GF-D8 (cell line): ENCODE results near the gene RELCH.
A peak's percentile ranks its signal among the peaks of the same experiment; 100 is the strongest.

Experiments
- DNase-seq: peaks from one replicate; lab custom pipeline; 2025; lab: John Stamatoyannopoulos, UW

RELCH gene

GRCh38 chr18:62262061-62262460 lies 75.0 kb downstream of the RELCH start:
- DNase-seq, result no peak

DNA sequence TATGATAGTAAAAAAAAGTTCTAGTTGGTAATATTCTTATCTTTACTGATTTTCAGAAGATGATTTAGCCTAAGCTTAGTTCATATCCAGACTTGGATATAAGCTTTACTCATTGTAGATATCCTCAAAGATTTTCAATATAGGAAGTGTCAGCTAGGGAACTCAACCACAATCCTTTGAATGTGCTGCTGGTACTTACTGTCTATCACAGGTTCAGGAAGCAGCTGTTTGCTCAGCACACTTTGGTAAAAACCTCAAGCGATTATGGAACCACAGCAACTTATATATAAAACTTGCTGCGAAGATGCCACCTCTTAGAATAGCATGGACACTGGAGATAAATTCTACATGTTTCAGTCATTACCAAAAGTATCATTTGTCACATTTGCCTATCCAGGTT lies 77.9 kb downstream of the RELCH start:
- DNase-seq, result peak; percentile 92

DNA sequence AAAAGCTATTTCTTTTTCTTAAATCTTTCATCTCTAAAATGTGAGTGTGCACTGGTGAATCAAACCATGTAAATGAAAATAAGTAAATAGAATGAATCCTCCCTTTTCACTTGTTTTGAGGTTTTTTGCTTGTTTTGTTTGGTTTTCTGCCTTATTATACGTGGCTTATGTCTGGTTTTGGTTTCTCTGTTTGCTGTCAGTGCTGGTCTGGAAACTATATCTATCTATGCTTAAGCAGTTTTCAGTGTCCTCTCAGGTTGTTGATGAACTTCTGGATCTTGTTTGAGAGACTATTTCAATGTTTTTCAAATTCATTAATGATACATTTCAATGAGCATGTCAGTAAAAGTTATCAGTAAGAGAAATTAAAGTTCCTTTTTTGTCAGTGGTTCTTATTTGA lies 90.0 kb downstream of the RELCH start:
- DNase-seq, result no peak

- no peak for DNase-seq
Observed at GRCh38 chr18:62279561-62279960, 92.5 kb downstream of the RELCH start.

DNA sequence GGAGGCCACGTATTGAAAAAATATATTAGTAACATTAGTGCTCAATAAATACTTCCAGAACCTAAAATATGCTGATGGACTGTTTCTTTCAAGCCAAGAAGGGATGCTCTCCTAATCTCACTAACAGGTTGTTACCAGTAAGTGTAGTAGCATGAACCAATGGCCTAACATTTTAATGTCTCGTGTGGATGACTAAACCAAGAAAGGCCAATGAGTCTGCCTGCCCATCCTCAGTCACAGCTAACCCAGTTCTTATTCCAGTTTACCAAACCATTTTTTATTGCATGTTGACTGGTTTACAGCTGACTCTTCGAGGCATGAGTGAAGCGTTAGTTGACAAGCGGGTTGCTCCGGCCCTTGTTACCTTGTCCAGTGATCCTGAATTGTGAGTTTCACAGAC lies 93.0 kb downstream of the RELCH start:
- DNase-seq, result no peak

DNA sequence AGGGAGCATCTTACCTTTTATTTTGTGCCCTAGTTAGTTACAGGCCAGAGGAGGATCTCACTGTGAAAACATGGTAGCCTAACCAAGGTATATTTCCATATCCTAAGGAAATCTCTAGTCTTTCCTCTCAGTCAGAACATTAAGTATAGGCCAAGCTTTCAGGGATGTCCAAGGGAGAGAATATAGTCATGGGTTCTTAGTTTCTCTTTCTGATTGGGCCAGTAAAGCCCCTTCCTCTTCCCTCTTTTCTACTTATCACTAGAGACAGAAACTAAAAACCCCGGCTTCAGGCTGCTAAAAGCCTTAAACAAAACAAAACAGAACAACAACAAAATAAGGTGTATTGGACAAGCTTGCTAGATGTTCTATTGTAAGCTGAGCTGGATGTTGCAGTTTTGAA lies 93.7 kb downstream of the RELCH start:
- DNase-seq, result no peak

GRCh38 chr18:62281684-62282083 lies 94.6 kb downstream of the RELCH start:
- DNase-seq, result no peak

DNA sequence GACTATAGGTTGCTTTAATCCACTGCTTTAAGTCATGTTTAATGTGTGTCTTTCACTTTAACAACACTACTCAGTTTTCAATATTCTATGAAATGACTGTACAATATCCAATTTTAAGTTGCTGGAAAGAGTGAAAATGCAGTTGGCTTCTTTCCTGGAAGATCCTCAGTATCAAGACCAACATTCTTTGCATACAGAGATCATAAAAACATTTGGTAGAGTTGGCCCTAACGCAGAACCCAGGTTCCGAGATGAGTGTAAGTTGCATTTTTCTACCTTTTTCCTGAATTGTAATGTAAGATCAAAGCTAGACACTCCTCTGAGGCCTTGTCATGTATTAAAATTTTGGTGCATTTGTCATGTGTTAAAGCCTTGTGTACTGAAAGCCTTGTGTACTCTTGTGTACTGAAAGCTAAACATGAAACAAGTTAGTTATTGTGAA lies 95.2 kb downstream of the RELCH start:
- no peak for DNase-seq

DNA sequence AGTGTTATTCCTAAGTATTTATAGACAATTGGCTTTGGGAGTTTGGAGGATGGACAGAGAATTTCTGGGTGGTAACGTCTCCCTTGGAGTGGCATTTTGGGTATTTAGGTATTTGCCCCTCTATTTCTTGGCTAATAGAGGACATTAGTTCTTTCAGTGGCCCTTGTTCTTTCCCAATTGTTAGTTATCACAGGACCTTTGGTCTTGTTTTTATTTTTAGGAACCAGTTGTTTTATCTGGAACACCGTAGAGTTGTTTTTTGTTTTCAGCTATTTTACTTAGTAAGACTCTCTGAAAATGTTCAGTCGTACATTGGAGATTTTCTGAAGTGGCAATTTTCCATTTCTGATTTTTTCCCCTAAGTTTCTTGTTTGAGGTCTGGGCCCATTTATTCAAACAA lies 97.6 kb downstream of the RELCH start:
- no peak for DNase-seq

- no peak for DNase-seq
Observed at GRCh38 chr18:62285281-62285680, 98.2 kb downstream of the RELCH start.

DNA sequence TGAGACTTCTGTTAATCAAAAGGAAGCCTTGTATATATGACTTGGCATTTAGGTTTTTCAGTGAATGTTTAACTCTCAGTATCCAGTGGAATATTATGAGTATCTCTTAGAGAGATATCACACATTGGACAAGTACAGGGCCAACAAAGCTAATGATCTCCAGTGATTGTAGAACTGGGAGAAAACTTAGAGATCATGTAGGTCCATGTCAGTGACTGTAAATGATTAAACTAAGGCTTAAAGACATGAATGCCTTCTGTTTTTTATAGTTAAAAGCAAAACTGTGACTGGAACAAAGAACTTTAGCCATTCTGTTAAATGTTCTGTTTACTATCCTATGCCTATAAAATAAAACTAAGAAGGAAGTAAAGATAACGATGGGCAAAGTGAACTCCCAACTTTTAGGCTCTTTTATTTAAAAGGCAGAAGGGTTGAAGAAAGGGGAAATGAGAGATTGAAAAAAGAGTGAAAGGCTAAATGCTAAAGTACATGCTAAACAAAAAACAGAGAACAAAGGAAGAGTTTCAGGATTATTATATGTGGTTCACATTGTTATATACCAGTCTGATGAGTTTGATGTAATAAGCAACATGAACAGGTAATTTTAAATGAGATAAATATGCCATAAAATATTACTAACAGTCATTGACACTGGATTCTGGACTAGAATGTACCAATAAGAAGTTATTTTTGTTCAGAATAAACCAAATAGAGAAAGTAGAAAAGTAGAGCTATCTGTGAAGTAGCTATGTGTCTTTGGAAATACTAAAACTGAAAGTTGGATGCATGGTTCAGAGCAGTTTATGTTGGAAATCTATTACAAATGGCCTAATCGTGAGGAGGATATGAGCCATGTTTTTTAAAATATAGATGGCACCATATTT lies 101.0 kb downstream of the RELCH start:
- no peak for DNase-seq

DNA sequence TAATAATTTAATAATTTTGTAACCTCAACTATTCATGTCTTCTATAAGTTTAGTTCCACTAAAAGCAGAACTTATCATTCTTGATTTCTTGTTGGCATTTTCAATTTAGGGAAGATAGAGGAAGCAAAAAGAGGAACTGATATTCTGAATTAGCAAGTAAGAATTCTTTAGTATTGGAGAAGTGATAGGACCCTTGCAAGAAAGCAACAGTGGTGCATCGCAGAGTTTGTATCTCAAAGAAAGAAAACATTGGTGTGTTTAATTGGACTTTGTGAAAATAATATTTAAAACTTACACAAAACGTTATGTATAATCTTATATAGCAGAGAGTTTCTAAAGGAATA lies 101.6 kb downstream of the RELCH start:
- peak; percentile 78 for DNase-seq

GRCh38 chr18:62289047-62289446 lies 102.0 kb downstream of the RELCH start:
- no peak for DNase-seq

DNA sequence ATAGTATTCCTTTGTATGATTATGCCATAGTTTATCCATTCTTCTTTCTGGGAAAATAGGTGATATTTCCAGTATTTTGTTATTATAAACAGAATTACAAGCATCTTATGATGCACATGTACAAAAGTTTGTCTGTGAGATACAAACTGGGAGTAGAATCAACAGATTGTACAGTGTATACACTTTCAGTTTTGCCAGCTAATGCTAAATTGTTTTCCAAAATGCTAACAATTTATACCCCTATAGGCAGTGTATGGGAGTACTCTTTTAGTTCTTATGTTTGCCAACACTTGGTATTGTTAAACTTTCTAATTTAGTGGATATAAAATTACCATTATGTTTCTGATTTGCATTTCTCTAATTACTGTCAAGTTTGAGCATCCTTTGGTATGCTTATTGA lies 107.0 kb downstream of the RELCH start:
- no peak for DNase-seq

DNA sequence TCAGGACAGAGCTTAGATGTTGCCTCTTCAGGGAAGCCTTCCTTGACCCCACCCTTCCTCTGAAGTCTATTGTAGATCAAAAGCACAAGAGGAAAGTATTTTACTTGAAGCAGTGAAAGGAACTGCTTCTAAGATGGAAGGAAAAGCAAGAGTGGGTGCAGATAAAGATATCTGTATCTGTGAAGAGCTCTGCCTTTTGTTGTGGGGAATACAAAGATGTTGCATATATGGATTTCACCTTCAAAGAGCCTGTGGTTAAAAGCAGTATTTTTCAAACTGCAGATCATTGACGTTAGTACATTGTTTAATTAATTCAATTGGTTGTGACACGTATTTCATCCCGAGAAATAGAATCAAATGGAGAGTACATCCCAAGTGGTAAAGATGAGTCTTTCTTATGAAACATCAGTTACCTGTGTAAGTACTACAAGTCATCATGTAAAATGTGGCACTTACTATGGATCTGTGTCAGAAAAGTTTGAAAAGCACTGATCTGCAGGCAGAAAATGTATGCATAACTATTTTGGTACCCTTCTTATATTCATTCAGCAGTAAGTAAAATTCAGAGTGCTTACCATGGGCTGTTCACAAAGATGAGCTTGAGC lies 113.4 kb downstream of the RELCH start:
- no peak for DNase-seq

DNA sequence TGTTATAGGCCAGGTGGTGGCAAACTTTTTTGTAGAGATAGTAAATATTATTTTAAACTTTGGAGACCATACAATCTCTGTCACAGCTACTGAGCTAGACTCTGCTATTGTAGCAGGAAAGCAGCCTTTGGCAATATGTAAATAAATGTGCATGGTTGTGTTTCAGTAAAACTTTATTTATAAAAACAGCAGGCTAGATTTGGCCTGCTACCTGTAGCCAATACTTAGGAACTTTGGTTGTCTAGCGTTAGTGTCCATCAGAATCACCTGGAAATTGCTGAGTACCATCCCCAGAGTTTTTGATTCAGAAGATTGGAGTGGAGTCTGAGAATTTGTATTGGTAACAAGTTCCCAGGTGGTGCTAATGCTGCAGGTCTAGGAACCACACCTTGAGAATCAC lies 114.3 kb downstream of the RELCH start:
- no peak for DNase-seq

- no peak for DNase-seq
Observed at GRCh38 chr18:62312851-62313250, 125.8 kb downstream of the RELCH start.

- no peak for DNase-seq
Observed at GRCh38 chr18:62318228-62319180, 131.4 kb downstream of the RELCH start.

- no peak for DNase-seq
Observed at GRCh38 chr18:62321201-62321600, 134.1 kb downstream of the RELCH start.

- no peak for DNase-seq
Observed at GRCh38 chr18:62323483-62324180, 136.6 kb downstream of the RELCH start.

GRCh38 chr18:62324181-62324828 lies 137.2 kb downstream of the RELCH start:
- DNase-seq, result peak; percentile 41
